Type B pancreatic cell (in vitro differentiated cells): Measurements from ENCODE around the gene ZBED5. TPM values are rescaled to one million over a fixed set of nuclear protein-coding genes. Genes with fewer than 3 reads are reported as not detected.
A peak's percentile ranks its signal among the peaks of the same experiment; 100 is the strongest.
"Not testable (repeated sequence)": the region's sequence is repeated elsewhere in the genome, so short reads cannot be mapped to it uniquely, and the experiment has no call there.

ENCODE experiments used
- DNase-seq: peaks from one replicate; pipeline ENCODE4 v3.0.0; 2021; ENCODE audit warnings: mixed read lengths; ENCODE audit not compliant: unreplicated experiment; ENCODE audit errors: extremely low spot score
- H3K27ac Mint-ChIP-seq: 2 replicates; pipeline ENCODE4 v1.8.0; 2021; ENCODE audit warnings: mild to moderate bottlenecking, mixed read lengths
- H3K27me3 Mint-ChIP-seq: 2 replicates; pipeline ENCODE4 v1.8.0; 2021; ENCODE audit warnings: mixed read lengths
- H3K36me3 Mint-ChIP-seq: 2 replicates; pipeline ENCODE4 v1.8.0; 2021; ENCODE audit warnings: mixed read lengths
- H3K4me1 Mint-ChIP-seq: one replicate; pipeline ENCODE4 v1.8.0; 2021; ENCODE audit warnings: mixed read lengths; ENCODE audit not compliant: unreplicated experiment
- H3K4me3 Mint-ChIP-seq: 2 replicates; pipeline ENCODE4 v1.8.0; 2021; ENCODE audit warnings: mild to moderate bottlenecking, mixed read lengths
- H3K9me3 Mint-ChIP-seq: 2 replicates; pipeline ENCODE4 v1.8.0; 2021; ENCODE audit warnings: mixed read lengths
- total RNA-seq: library from RNA; stranded (reverse); gene quantifications from 2 replicates; pipeline ENCODE4 v1.2.1, GENCODE V29; 2021; ENCODE audit warnings: low replicate concordance
- TF ChIP-seq, protein P1 (sequence below): fragments of 200-600 bp; sonication (generic); conservative IDR thresholded peaks from 2 replicates; pipeline ENCODE4 v1.5.0; 2021; ENCODE audit warnings: antibody characterized with exemption, mild to moderate bottlenecking

ZBED5 gene
- total RNA-seq, 1 donor from 2014 or later: 88.0 TPM

DNA sequence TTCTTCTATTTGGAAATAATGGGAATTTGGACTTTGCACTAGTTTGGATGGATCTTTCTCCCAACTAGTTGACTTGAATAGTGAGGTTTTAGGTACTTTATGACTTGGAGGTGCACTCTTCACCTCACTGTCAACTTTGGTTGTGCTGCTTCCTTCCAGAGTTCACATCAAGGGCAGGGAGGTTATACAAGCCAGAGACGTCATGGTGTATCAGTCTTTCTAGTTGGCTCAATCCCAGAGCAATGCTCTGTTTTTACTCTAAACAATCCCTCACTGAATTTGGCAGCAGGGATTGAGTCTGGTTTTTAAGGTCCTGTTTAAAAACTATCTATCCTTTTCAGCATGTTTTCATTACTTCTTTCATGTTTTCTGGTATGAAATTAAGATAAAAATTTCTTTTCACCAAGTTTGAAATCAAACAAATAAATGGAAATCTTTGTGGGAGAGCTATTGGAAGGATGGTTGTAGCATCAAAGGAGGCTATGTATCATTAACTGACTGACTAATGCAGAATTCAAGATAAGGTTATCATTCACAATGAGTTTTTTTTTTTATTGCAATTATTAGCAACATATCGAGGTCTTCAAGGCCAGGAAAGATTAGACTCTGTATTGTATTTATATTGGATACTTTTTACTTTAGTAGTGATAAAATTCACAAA lies 28.0 kb upstream of the ZBED5 start:
- DNase-seq: no peak
- Mint-ChIP-seq H3K27ac (no peak overlapping the region), H3K9me3 (peaks cover 21% of the 10 kb centered on the region), H3K4me1 (peaks cover 16% of the 10 kb centered on the region), H3K27me3 (no peaks in the 10 kb centered on the region), H3K36me3 (peaks cover 10% of the 10 kb centered on the region), H3K4me3 (no peak overlapping the region)
- TF ChIP-seq, protein P1, sequence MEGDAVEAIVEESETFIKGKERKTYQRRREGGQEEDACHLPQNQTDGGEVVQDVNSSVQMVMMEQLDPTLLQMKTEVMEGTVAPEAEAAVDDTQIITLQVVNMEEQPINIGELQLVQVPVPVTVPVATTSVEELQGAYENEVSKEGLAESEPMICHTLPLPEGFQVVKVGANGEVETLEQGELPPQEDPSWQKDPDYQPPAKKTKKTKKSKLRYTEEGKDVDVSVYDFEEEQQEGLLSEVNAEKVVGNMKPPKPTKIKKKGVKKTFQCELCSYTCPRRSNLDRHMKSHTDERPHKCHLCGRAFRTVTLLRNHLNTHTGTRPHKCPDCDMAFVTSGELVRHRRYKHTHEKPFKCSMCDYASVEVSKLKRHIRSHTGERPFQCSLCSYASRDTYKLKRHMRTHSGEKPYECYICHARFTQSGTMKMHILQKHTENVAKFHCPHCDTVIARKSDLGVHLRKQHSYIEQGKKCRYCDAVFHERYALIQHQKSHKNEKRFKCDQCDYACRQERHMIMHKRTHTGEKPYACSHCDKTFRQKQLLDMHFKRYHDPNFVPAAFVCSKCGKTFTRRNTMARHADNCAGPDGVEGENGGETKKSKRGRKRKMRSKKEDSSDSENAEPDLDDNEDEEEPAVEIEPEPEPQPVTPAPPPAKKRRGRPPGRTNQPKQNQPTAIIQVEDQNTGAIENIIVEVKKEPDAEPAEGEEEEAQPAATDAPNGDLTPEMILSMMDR: no peak

DNA sequence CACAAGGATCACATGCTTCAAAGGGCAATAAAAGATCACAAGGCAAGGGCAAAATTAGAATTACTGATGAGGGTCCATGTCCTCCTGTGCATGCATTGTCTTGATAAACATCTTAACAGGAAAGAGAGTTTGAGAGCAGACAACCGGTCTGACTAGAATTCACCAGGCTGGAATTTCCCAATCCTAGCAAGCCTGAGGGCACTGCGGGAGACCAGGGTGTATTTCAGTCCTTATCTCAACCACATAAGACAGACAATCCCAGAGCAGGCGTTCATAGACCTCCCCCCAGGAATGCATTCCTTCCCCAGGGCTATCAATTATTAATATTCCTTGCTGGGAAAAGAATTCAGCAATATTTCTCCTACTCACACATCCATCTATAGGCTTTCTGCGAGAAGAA lies 26.4 kb upstream of the ZBED5 start:
- peaks cover 17% of the 10 kb centered on the region for H3K4me1 Mint-ChIP-seq
- peaks cover 12% of the 10 kb centered on the region for H3K36me3 Mint-ChIP-seq
- not testable (repeated sequence) for H3K4me3 Mint-ChIP-seq, DNase-seq, H3K27me3 Mint-ChIP-seq
- peaks cover 25% of the 10 kb centered on the region for H3K9me3 Mint-ChIP-seq
- H3K27ac Mint-ChIP-seq: peak overlapping the region; percentile 57

GRCh38 chr11:10881892-10882291 lies 24.0 kb upstream of the ZBED5 start:
- H3K36me3 Mint-ChIP-seq: peaks cover 14% of the 10 kb centered on the region
- H3K4me3 Mint-ChIP-seq: no peak overlapping the region
- TF ChIP-seq, protein P1: no peak
- H3K27me3 Mint-ChIP-seq: no peaks in the 10 kb centered on the region
- no peak for DNase-seq
- H3K4me1 Mint-ChIP-seq: peaks cover 19% of the 10 kb centered on the region
- H3K27ac Mint-ChIP-seq: no peak overlapping the region
- H3K9me3 Mint-ChIP-seq: peaks cover 29% of the 10 kb centered on the region

- H3K4me3 Mint-ChIP-seq: no peak overlapping the region
Measured at GRCh38 chr11:10878408-10879214, 20.8 kb upstream of the ZBED5 start.

GRCh38 chr11:10876158-10876557 lies 18.3 kb upstream of the ZBED5 start:
- peaks cover 24% of the 10 kb centered on the region for H3K9me3 Mint-ChIP-seq

More at GRCh38 chr11:10878408-10879214, 20.8 kb upstream of the ZBED5 start:
- H3K4me1 Mint-ChIP-seq: peaks cover 26% of the 10 kb centered on the region
- peaks cover 10% of the 10 kb centered on the region for H3K36me3 Mint-ChIP-seq
- peaks cover 19% of the 10 kb centered on the region for H3K9me3 Mint-ChIP-seq
- H3K27ac Mint-ChIP-seq: no peak overlapping the region
- no peaks in the 10 kb centered on the region for H3K27me3 Mint-ChIP-seq
- no peak for DNase-seq
- TF ChIP-seq, protein P1: peak; percentile 77

More at GRCh38 chr11:10876158-10876557, 18.3 kb upstream of the ZBED5 start:
- Mint-ChIP-seq H3K36me3 (peaks cover 22% of the 10 kb centered on the region), H3K4me1 (peaks cover 24% of the 10 kb centered on the region), H3K27ac (no peak overlapping the region), H3K4me3 (no peak overlapping the region), H3K27me3 (no peaks in the 10 kb centered on the region)
- TF ChIP-seq, protein P1: no peak
- no peak for DNase-seq
